ENCODE measurements around the gene HSPA2. TPM values are rescaled to one million over a fixed set of nuclear protein-coding genes. Genes with fewer than 3 reads are reported as not detected.

The HSPA2 gene
- total RNA-seq, 4 donors from 2014 or later, result 4.7 to 23.4 (median 17.5) TPM

DNA sequence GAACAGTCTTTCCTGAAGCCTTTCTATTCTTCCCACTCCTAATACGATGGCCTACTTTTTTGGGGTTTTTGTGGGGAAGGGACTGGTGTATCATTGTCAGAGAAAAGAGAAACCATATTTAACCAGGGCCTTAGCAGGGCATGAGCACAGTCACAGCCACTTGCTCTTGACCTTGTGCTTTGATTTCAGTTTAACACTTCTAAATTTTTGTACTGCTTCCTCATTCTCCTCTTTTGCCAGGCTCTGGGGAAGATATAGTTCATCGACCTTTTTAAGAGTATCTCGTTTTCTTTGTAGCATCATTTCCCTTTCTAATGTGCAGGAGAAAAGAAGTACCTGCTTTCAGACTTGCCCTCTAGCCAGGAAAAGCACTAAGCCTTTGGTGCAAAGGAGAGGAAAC, 33.8 kb upstream of the HSPA2 start:
- ATAC-seq (ENCODE audit: low FRiP score), result no peak
- DNase-seq (ENCODE audit: low spot score), result no peak
- TF ChIP-seq, protein P1, sequence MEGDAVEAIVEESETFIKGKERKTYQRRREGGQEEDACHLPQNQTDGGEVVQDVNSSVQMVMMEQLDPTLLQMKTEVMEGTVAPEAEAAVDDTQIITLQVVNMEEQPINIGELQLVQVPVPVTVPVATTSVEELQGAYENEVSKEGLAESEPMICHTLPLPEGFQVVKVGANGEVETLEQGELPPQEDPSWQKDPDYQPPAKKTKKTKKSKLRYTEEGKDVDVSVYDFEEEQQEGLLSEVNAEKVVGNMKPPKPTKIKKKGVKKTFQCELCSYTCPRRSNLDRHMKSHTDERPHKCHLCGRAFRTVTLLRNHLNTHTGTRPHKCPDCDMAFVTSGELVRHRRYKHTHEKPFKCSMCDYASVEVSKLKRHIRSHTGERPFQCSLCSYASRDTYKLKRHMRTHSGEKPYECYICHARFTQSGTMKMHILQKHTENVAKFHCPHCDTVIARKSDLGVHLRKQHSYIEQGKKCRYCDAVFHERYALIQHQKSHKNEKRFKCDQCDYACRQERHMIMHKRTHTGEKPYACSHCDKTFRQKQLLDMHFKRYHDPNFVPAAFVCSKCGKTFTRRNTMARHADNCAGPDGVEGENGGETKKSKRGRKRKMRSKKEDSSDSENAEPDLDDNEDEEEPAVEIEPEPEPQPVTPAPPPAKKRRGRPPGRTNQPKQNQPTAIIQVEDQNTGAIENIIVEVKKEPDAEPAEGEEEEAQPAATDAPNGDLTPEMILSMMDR (IDR thresholded peaks at IDR 0.05), result no peak

DNA sequence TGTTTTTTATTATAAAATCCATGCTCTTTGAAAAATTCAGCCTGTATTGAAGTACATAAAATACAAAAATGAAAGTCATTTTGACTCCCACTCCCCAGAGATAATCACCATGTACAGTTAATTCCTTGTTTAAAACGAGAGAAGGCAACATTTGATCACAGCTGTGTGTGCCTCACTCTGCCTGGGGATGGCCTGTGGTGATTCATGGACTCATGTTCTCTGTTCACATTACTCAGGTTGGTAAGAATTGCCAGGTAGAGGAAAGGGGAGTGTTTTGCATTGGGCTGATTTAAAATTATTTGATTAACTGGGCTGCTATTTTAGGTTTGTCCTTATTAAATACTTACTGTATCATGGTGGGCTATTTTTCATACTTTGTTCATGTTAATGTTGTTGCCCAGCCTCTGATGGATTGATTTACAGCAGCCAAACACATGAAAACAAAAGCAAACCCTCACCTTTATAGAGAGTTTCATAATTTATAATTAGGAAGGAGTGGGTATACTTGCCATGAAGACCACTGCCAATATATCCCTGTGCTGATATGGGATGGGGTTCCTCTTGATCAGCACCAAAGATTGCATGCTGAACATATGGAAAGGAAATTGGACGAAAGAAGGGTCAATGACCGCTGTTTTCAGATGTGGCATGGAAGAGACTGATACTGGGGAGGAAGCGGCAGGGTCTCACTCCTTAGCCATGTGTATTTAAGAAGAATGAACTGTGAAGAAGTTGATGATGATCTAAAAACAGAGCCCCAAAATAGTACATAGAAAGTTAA, 33.0 kb upstream of the HSPA2 start:
- DNase-seq (ENCODE audit: low spot score), result no peak
- TF ChIP-seq, protein P1 (IDR thresholded peaks at IDR 0.05), result no peak
- ATAC-seq (ENCODE audit: low FRiP score), result no peak

DNA sequence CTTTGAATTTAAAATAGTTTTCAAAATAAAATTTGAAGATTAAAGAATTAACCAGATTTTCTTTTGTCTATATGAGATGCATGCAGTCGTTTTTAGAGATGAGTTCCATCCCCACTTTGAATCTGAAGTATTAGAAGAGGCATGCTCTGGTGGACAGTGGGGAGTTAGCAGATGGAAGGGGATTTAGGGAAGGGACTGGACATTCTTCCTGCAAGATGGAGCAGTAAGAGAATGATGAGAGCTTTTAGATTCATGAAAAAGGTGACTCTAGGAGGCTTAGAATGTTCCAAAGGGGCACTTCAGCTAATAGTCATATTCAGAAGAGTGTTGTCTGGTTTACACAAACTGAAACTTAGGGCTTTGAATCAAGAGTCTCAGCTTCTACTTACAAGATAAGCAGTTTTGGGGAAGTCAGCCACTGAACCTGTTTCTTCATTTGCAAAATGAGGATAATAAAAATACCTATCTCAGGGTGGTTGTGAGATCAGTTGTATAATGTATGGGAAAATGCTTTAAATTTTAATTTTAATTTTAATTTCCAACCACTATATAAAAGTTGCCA, 32.2 kb upstream of the HSPA2 start:
- no peak for ATAC-seq (ENCODE audit: low FRiP score)
- TF ChIP-seq, protein P1 (IDR thresholded peaks at IDR 0.05), result no peak
- no peak for DNase-seq (ENCODE audit: low spot score)

DNA sequence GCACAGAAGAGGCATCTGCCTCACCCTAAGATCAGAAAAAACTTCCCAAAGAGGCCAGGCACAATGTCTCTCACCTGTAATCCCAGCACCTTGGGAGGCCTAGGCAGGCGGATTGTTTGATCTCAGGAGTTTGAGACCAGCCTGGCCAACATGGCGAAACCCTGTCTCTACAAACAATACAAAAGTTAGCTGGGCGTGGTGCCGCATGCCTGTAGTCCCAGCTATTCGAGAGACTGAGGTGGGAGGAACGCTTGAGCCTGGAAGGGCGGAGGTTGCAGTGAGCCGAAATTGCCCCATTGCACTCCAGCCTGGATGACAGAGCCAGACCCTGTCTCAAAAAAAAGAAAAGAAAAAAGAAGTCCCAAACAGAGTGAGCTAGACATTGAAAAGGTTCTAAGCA, 31.5 kb upstream of the HSPA2 start:
- TF ChIP-seq, protein P1 (IDR thresholded peaks at IDR 0.05), result no peak
- ATAC-seq (ENCODE audit: low FRiP score) (no peak), DNase-seq (ENCODE audit: low spot score) (no peak)

DNA sequence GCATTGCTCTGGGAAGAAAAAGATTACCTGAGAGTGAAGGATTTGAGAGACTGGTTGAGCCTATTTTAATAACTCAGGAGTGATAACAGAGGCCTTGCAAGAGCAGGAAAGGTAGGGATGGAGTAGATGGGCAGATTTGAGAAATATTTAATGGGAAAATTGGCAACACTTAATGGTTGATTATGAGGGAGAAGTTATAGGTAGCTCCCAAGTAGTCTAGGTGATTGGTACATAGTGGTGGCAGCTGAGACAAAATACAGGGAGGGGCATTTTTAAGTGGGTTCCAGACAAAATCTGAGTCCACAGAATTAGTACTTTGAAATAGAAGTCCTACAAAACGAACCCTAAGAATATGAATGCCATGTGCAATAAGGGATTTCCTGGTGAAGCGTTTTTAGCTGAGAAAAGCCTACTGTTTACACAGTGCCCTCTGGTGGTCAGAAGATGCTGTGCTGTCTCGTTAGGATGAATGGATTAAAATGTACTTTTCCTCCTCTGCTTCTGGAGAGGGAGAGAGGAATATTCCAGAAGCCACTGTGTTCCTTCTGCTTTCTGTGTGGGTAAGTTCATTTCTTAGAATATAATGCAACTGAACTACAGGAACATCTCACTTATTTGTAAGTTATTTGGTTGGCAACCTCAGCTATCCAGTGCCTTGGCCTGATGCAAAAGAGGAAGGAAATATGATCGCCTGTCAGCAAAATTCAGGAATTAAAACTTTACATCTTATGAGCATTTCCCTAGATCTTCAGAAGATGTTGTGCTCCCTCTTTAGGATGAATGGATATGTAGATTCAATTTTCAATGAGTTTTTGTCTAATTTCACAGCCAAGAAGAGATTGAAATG, 29.5 kb upstream of the HSPA2 start:
- DNase-seq (ENCODE audit: low spot score) (peak; percentile 79), ATAC-seq (ENCODE audit: low FRiP score) (peak; percentile 45)
- TF ChIP-seq, protein P1 (IDR thresholded peaks at IDR 0.05), result peak in 2 of 3 donors; percentile 13 to 56

DNA sequence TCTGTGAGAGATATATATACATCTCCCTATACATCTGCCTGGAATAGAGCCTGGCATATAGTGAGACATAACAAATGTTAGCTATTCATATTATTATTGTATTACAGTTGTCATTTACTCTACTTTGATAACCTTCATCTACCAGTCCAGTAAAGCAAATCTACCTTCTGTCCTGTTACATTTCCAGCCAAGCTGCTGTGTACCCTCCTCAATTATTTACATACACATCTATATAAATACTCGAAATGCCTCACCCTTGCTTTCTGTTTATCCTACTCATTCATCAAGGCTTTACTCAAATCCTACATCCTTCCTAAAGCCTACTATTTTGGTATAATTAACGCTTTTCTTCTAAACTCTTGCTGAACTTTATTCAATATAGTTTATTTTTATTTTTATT, 27.3 kb upstream of the HSPA2 start:
- no peak for DNase-seq (ENCODE audit: low spot score)
- no peak for ATAC-seq (ENCODE audit: low FRiP score)
- TF ChIP-seq, protein P1 (IDR thresholded peaks at IDR 0.05), result no peak
